Stomach (tissue), 9 donors: ENCODE measurements around the gene GCNT1. TPM values are rescaled to one million over a fixed set of nuclear protein-coding genes. Genes with fewer than 3 reads are reported as not detected.
"Not testable (repeated sequence)": the region's sequence is repeated elsewhere in the genome, so short reads cannot be mapped to it uniquely, and the experiment has no call there.

Experiments used
- DNase-seq, 2 donors: peaks; one replicate each; pipeline versions ENCODE4 v3.0.0 to v3.0.0-alpha.2; 2013 to 2019
- H3K27ac ChIP-seq, 5 donors: fragments of 200-600 bp in 4 of 5; sonication (generic) in 4 of 5; one replicate each; pipeline ENCODE4 v1.5.1; 2013 to 2019; ENCODE audit warnings: mild to moderate bottlenecking in 1 of 5, moderate library complexity in 1 of 5
- H3K27me3 ChIP-seq, 3 donors: fragments of 200-600 bp; sonication (generic); one replicate each; pipeline ENCODE4 v1.5.1; 2017 to 2019; ENCODE audit warnings: mixed run types in 1 of 3
- H3K36me3 ChIP-seq, 4 donors: fragments of 200-600 bp; sonication (generic); 1 replicate in 3 of 4; 2 replicates in 1 of 4; pipeline ENCODE4 v1.5.1; 2016 to 2019
- H3K4me1 ChIP-seq, 4 donors: fragments of 200-600 bp; sonication (generic); one replicate each; pipeline ENCODE4 v1.5.1; 2016 to 2019
- H3K4me3 ChIP-seq, 4 donors: fragments of 200-600 bp; sonication (generic) in 3 of 4; one replicate each; pipeline ENCODE4 v1.5.1; 2016 to 2019; ENCODE audit warnings: mild to moderate bottlenecking in 1 of 4
- H3K9me3 ChIP-seq, 4 donors: fragments of 200-600 bp; sonication (generic); one replicate each; pipeline ENCODE4 v1.5.1; 2016 to 2019
- CTCF ChIP-seq, 7 experiments: fragments of 450-650 bp in 4 of 7; fragments of 200-600 bp in 3 of 7; sonication (generic) in 3 of 7; IDR thresholded peaks; one replicate each; pipeline ENCODE4 v1.5.1; 2016 to 2019; ENCODE audit warnings: antibody characterized with exemption in 7 of 7, control low read depth in 2 of 7, mild to moderate bottlenecking in 1 of 7
- EP300 ChIP-seq: sonication (generic); formaldehyde crosslinking; IDR thresholded peaks from one replicate; pipeline ENCODE4 v1.6.1; 2017; ENCODE audit warnings: antibody characterized with exemption
- POLR2A ChIP-seq, 4 donors: fragments of 450-650 bp; IDR thresholded peaks; one replicate each; pipeline ENCODE4 v1.6.1; 2016; ENCODE audit warnings: antibody characterized with exemption in 4 of 4, control low read depth in 2 of 4, mild to moderate bottlenecking in 1 of 4, moderate library complexity in 1 of 4
- POLR2AphosphoS5 ChIP-seq, 3 donors: sonication (generic); formaldehyde crosslinking; IDR thresholded peaks; one replicate each; pipeline ENCODE4 v1.6.1; 2016; ENCODE audit warnings: antibody characterized with exemption in 3 of 3
- WGBS, 5 donors: extraction: QIAGEN DNeasy Blood & Tissue Kit in 3 of 5; methylation state at CpG; one replicate each; pipeline versions ENCODE4 v1.1.5 to v1.1.7; 2013 to 2018; 5-methylcytosine and 5-hydroxymethylcytosine counted together
- intact Hi-C: fragments of 100-400 bp; cut with DNase I; formaldehyde crosslinking; loops from one replicate; pipeline ENCODE4 v1.15.1; 2023; ENCODE audit warnings: low total_unique reads
- polyA plus RNA-seq, 3 donors: library from polyadenylated mRNA; stranded (reverse); fragments of 200-250 nt; gene quantifications; one replicate each; pipeline ENCODE4 v1.2.3, GENCODE V29; 2013
- total RNA-seq, 5 donors: library from RNA; depleted of rRNA; stranded (reverse); fragments of >200 nt; gene quantifications; one replicate each; pipeline versions ENCODE4 v1.1.0 to v1.2.3, GENCODE V29; 2014 to 2016
- donor health status: healthy with polysubstance abuse.
- donor health status: Bipolar disorder and iron deficiency.
- donor health status: healthy.

Gene GCNT1
- total and polyA plus RNA-seq, 8 donors = 3.1 to 136 (median 11.6) TPM

- H3K27me3 ChIP-seq = no peaks in the 10 kb centered on the region
- peak overlapping the region in 2 of 5 donors; percentile 7 to 46 for H3K27ac ChIP-seq
- H3K4me1 ChIP-seq = peaks cover 0 to 29% (median 10%) of the 10 kb centered on the region in 4 donors
- intact Hi-C loops = no loop called here
- no peak for DNase-seq
- peaks cover 0 to 6% (median 0%) of the 10 kb centered on the region in 4 donors for H3K36me3 ChIP-seq
- TF ChIP-seq CTCF (IDR thresholded peaks at IDR 0.05) = no peak
- no peak overlapping the region for H3K4me3 ChIP-seq
- no peaks in the 10 kb centered on the region for H3K9me3 ChIP-seq
- 56 to 75% (median 70%) methylated on average over 6 of the region's 6 CpGs for WGBS, 5 donors
Observed at GRCh38 chr9:76490249-76490990, 31.4 kb downstream of the GCNT1 start.

- Histone ChIP-seq H3K4me1 (peaks cover 3 to 29% (median 11%) of the 10 kb centered on the region in 4 donors), H3K27ac (peak overlapping the region in 2 of 5 donors; percentile 7 to 46)
- H3K36me3 ChIP-seq, H3K9me3 ChIP-seq, H3K27me3 ChIP-seq, DNase-seq, H3K4me3 ChIP-seq, intact Hi-C loops: not testable (repeated sequence)
- WGBS, 5 donors = 41 to 71% (median 58%) methylated on average over 1 of the region's 1 CpG
Observed at GRCh38 chr9:76491056-76491455, 32.1 kb downstream of the GCNT1 start.

- H3K27me3 ChIP-seq, H3K36me3 ChIP-seq, H3K27ac ChIP-seq, DNase-seq, H3K4me3 ChIP-seq, H3K9me3 ChIP-seq, intact Hi-C loops: not testable (repeated sequence)
- WGBS, 5 donors = 80 to 100% (median 100%) methylated on average over 1 of the region's 1 CpG
- peaks cover 4 to 17% (median 12%) of the 10 kb centered on the region in 4 donors for H3K4me1 ChIP-seq
Observed at GRCh38 chr9:76493496-76493895, 34.5 kb downstream of the GCNT1 start.

- TF ChIP-seq POLR2AphosphoS5 (IDR thresholded peaks at IDR 0.05) = no peak
- TF ChIP-seq CTCF (IDR thresholded peaks at IDR 0.05) = no peak
- no peak for TF ChIP-seq EP300
- TF ChIP-seq POLR2A (IDR thresholded peaks at IDR 0.05) = no peak
- Histone ChIP-seq H3K27ac (no peak overlapping the region), H3K27me3 (no peaks in the 10 kb centered on the region), H3K4me1 (peaks cover 0 to 10% (median 4%) of the 10 kb centered on the region in 4 donors), H3K4me3 (no peak overlapping the region), H3K36me3 (peaks cover 0 to 31% (median 22%) of the 10 kb centered on the region in 4 donors), H3K9me3 (no peaks in the 10 kb centered on the region)
- DNase-seq = no peak
- 70 to 85% (median 76%) methylated on average over 1 of the region's 1 CpG for WGBS, 5 donors
- intact Hi-C loops = no loop called here
Observed at GRCh38 chr9:76500061-76500460, 41.1 kb downstream of the GCNT1 start.

GRCh38 chr9:76502746-76503145 is 43.8 kb downstream of the GCNT1 start:
- Histone ChIP-seq H3K27me3 (no peaks in the 10 kb centered on the region), H3K36me3 (peaks cover 0 to 31% (median 21%) of the 10 kb centered on the region in 4 donors), H3K4me1 (peaks cover 0 to 10% (median 0%) of the 10 kb centered on the region in 4 donors), H3K27ac (no peak overlapping the region), H3K9me3 (no peaks in the 10 kb centered on the region), H3K4me3 (no peak overlapping the region)
- 82 to 90% (median 87%) methylated on average over 6 of the region's 6 CpGs for WGBS, 5 donors
- no peak for DNase-seq
- intact Hi-C loops = no loop called here
- no peak for TF ChIP-seq POLR2AphosphoS5 (IDR thresholded peaks at IDR 0.05)
- TF ChIP-seq EP300 = no peak
- no peak for TF ChIP-seq CTCF (IDR thresholded peaks at IDR 0.05)
- no peak for TF ChIP-seq POLR2A (IDR thresholded peaks at IDR 0.05)
